HK-2 (cell line): ENCODE data around the gene HAAO.

ENCODE experiments used
- DNase-seq: peaks from one replicate; pipeline ENCODE4 v3.0.0-alpha.2; 2018; ENCODE audit not compliant: unreplicated experiment

Gene HAAO

DNA sequence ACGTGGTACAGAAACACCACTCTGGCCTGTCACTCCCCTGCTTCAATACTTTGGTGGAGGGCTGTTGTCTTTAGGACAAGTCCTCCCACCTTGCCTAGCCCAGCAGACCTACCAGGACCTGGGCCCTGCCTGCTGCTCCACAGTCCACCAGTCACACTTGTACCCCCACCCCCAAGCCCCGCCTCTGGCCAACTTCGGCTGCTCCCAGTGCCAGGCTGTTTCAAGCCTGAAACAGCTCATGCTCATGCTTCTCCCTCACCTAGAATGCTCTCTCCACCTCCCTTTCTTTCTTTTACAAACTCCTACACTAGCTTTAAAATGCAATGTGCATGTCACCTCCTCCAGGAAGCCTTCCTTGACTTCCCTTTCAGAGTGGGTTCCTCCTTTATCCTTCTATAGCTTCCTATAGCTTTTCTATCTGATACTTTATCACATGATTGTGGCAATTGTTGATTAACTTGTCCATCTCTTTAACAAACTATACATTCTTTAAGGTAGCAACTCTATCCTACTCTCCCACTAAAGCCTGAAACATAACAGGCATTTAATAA lies 23.6 kb downstream of the HAAO start:
- DNase-seq = no peak

DNA sequence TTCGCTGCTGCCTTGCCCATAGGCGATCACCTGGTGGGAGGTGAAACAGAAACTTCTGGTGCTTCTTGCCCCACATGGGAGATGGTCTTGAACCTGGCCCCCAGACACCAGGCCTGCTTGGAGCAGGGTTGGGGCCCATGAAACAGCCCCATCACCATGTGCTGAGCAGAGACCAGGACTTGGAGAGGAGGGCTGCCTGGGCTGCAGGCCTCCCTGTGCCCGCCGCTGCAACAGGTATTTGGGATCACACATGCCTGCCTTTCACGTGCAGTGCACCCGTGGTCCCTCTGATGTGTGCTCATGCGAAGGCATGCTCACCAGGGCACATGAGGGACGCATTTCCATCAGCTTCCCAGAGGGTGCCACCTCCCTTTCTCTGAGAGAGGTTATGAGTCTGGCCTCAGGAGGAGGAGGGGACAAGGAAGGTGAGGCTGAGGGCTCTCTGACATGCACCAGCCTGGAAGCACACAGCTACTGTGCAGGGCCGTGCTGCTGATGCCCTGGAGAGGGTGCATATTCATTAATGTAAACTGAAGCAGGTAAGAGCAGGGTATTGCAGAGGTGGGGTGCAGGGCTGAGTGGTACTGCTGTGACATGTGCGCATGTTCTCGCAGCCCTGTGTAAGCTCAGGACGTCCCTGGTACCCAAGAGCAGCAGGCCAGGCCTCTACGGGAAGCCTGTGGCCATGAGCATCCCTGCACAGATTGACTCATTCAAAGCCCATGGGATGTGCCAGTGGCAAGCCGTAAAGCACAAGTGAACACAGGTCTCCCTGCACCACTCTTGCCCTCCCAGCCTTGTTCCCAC lies 24.3 kb downstream of the HAAO start:
- no peak for DNase-seq

- DNase-seq = no peak
These were observed 25.1 kb downstream of the HAAO start for GRCh38 chr2:42767080-42767898.

DNA sequence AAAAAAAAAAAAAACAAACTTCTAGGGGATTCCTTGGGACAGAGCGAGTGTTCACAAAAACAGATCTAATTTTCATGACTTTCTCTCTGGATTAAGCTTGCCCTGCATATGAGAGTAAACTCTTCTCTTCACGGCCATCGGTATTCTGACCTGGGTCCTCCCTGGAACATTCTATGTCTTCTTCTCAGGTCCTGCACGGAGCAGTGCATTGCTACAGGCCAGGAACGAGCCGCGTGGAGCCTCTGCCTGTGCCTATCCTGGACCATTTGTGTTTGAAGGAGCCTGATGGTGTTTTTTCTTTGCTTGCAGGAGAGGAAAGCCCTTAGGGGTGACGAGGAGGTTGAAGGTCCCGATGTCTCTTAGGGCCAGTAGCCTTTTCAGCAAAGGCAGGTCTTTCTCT lies 26.7 kb downstream of the HAAO start:
- no peak for DNase-seq

GRCh38 chr2:42764901-42765300 lies 27.5 kb downstream of the HAAO start:
- no peak for DNase-seq

GRCh38 chr2:42764096-42764495 lies 28.3 kb downstream of the HAAO start, which contains the start of gene OXER1:
Gene OXER1 (minus strand): TSS chr2:42764135. CDS start chr2:42764062, 73 bp downstream.
- no peak for DNase-seq

DNA sequence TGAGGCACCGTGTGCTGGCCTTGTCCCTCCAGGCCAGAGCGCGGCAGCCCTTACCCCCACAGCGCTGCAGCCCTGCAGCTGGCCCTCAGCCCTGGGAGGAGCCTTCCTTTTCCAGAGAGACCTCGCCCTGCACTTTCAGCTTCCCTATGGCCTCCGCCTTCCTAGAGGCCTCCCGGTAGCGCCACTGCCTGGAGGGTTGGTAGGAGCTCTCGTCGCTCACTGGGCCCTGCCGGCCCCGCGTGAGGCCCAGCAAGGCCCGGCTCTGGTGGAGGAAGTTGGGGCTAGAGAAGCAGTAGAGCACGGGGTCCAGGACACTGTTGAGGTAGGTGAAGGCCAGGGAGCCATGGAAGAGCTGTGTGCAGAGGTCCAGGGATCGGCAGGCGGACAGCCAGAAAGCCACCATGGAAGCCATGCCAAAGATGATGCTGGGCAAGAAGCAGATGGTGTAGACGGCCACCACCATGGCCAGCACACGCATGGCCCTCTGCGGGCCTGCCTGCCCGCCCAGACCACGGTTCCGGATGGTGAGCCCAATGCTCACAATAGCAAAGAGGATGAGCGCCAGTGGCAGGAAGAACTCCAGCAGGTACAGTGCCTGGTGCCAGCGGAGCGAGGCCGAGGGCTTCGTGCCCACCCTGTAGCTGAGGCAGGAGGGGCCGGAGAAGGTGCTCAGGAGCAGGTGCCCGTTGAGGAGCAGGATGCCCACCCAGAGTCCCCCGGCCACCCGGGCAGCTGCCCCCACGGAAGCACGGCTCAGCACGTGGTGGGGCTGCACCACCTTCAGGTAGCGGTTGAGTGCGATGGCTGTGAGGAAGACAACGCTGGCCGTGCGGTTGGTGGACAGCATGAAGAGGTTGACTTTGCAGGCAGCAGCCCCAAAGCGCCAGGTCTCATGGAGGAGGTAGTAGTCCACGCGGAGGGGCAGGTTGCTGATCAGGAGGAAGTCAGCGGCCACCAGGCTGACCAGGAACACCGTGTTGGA lies 29.3 kb downstream of the HAAO start:
- no peak for DNase-seq

DNA sequence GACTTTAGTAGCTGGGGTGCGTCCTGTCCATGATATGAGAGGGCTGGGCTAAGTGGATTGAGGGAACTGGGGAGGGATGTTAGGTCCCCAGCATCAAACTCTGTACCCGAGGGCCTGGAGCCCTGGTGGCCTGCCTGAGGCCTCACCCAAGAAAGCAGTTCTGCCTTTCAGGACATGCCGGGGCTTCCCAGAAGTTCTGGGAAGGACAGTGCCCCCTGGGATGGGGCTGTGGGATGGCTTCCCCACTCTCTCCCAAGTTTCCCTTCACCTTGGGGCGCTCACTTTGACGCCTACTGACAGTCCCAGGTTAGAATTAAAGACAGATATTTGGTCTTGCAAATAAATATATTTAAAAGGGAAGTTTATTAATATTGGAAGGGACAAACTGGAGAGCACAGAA lies 30.2 kb downstream of the HAAO start:
- no peak for DNase-seq

DNA sequence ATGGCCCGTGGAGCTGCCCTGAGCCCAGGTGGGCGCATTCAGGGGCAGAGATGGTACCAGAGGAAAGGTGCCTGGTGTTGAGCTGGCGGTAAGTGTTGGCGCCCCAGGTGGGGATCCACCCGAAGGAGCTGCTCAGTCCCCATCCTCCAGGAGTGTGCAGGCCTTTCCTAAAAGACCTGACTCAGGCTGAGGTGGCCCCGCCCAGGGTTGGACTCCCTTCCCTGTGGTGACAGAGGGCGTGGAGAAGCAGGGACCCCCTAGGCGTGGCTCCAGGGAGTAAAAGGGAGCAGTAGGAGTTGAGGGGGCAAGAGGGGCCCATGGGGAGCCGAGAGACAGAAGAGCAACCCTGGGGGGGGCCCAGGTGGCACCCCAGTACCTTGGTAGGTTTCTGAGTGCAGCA lies 30.8 kb downstream of the HAAO start:
- DNase-seq = no peak

DNA sequence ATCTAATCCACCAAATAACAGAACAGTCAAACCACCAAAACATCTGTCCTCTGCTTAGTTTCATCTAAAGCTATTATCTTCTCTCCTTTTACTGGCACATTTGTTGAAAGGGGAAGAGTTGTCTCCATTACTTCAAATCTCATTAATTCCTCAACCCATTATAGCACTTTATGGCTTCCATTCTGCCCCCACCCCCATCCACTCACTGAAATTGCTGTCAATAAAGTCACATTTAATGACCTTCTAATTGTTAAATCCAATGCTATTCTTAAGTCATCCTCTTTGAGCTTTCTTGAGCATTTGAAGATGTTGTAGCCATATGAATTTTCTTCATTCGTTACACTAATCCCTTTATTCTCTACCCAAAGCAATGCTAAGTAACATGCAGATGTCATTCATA lies 33.6 kb downstream of the HAAO start:
- no peak for DNase-seq

- DNase-seq = no peak
These were observed 34.2 kb downstream of the HAAO start for GRCh38 chr2:42757981-42758740.

DNA sequence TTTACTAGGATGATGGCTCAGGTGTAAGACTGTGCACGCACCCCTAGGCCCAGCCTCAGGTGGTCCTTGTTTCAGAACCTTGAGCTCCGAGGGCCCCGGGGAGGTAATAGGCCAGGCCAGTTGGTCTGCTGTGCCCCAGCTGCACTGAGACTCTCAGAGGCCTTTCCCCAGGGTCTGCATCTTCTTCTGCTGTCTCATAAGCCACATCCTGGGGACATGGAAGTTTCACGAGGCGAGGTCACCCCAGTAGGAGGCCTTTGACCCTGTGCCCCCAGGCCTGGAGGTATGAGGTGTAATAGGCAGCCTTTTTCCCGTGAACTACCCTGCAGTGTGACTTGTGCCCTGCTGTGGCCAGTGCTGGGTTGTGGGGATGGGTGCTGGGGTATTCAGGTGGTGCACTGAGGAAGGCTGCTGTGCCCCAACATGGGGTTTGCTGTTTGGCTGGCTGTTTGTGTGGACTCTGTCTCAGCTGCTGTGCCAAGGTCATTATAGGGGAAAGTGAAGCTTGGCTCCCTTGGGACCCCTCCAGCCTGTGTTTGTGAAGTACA lies 35.3 kb downstream of the HAAO start:
- DNase-seq = no peak

DNA sequence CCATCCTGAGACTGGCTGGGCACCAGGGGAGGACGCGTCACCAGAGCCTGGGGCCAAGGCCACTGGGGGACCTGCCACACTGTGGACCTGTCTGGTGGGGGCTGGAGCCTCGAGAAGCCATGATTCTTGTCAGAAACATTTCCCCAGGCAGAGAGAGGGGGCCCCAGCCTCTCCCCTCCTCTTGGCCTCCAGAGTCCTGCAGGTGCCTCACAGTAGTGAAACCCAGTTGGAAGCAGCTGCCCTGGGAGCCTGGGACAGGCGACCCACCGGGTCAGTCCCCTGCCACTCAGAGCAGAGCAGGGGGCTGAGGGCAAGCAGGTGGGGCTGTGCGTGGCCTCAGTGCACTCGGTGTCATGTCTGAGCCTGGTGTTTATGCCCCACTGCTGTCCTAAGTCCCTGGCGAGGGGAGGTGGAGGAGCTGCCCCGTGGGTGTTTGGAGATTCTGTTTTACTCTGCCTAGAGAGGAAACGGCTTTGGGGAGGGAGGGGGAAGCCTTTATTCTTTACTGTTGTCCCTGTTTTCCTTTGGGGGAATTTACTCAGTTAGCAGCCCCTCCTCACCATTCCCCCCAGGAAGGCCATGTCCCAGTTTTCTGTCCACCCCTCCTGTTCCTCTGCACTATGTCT lies 36.1 kb downstream of the HAAO start:
- DNase-seq = no peak

- no peak for DNase-seq
These were observed 37.0 kb downstream of the HAAO start for GRCh38 chr2:42755191-42755880.

DNA sequence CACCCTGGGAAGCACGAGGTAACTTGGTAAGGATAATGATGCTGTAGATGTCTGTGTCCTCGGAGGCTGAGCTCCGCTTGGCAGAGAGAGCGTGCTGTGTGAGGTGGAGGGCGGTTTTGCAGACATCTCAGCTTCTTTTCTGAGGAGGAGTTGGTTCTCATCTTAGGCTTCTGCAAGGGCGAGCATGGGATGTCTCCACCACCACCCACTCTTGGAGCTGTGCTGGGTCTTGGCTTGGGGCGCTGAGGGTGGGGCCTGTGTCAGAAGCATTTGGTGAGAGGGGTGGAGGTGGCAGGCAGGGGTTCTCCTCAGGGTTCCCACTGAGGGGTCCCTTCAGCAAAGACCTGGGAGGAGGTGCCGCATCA lies 37.6 kb downstream of the HAAO start:
- no peak for DNase-seq

- no peak for DNase-seq
These were observed 38.2 kb downstream of the HAAO start for GRCh38 chr2:42754021-42754775.

- no peak for DNase-seq
These were observed 39.3 kb downstream of the HAAO start for GRCh38 chr2:42752816-42753813.
